ENCODE measurements around the gene ST3GAL6. TPM values are rescaled to one million over a fixed set of nuclear protein-coding genes. Genes with fewer than 3 reads are reported as not detected.

Gene ST3GAL6
- total and polyA plus RNA-seq, 2 of the 13 experiments (the other 11 are each of a cell fraction or from before 2014, with no cell fraction given): 17.5 to 23.2 TPM

DNA sequence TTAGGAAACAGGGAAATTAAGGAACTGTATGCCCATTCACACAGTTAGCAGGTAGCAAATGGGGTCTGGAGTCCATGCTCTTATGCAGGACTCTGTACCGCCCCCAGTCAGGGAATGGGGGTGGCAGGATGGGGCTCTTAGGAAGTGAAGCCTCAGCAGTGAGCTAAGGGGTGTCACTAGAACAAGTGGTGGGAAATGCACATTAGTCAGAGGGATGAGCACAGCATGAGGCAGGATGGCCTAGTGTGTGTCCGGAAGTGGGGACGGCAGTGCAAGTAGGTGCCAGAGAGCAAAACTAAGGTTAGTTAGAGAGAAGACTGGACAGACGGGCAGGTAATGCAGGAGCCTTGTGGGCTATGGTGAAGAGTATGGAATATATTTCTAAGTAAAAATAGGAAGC lies 60.7 kb downstream of the ST3GAL6 start (continued):
- TF ChIP-seq, protein P1, sequence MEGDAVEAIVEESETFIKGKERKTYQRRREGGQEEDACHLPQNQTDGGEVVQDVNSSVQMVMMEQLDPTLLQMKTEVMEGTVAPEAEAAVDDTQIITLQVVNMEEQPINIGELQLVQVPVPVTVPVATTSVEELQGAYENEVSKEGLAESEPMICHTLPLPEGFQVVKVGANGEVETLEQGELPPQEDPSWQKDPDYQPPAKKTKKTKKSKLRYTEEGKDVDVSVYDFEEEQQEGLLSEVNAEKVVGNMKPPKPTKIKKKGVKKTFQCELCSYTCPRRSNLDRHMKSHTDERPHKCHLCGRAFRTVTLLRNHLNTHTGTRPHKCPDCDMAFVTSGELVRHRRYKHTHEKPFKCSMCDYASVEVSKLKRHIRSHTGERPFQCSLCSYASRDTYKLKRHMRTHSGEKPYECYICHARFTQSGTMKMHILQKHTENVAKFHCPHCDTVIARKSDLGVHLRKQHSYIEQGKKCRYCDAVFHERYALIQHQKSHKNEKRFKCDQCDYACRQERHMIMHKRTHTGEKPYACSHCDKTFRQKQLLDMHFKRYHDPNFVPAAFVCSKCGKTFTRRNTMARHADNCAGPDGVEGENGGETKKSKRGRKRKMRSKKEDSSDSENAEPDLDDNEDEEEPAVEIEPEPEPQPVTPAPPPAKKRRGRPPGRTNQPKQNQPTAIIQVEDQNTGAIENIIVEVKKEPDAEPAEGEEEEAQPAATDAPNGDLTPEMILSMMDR (CRISPR knock-in tag; IDR thresholded peaks at IDR 0.05): no peak
- no peak for TF ChIP-seq ONECUT2 (CRISPR knock-in tag; IDR thresholded peaks at IDR 0.05)
- TF ChIP-seq NPAS2 (CRISPR knock-in tag; IDR thresholded peaks at IDR 0.05; ENCODE audit: borderline replicate concordance): no peak
- TF ChIP-seq, protein P2, sequence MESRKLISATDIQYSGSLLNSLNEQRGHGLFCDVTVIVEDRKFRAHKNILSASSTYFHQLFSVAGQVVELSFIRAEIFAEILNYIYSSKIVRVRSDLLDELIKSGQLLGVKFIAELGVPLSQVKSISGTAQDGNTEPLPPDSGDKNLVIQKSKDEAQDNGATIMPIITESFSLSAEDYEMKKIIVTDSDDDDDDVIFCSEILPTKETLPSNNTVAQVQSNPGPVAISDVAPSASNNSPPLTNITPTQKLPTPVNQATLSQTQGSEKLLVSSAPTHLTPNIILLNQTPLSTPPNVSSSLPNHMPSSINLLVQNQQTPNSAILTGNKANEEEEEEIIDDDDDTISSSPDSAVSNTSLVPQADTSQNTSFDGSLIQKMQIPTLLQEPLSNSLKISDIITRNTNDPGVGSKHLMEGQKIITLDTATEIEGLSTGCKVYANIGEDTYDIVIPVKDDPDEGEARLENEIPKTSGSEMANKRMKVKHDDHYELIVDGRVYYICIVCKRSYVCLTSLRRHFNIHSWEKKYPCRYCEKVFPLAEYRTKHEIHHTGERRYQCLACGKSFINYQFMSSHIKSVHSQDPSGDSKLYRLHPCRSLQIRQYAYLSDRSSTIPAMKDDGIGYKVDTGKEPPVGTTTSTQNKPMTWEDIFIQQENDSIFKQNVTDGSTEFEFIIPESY (CRISPR knock-in tag; IDR thresholded peaks at IDR 0.05): no peak

DNA sequence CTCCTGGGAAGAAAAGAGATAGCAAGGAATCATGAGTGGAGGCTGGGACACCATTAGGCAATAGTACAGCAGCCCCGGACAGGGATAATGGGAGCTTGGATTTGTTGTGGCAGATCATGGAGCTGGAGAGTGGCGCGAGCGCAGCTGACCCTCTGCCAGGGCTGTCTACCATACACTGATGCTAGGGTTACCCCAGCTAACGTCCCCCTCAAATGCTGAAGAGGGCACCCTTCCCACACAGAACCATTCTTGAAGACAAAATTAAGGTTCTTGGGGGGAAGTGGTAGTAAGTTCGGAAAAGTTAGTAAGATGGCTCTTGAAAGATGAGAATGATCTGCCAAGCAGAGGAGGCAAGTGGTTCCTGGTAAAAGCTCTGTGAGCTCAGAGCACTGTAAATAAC lies 61.1 kb downstream of the ST3GAL6 start:
- DNase-seq (ENCODE audit: low spot score) (no peak), ATAC-seq (no peak), FAIRE-seq (no peak)
- intact Hi-C loops (cut with micrococcal nuclease; ENCODE audit: unreplicated experiment): no loop called here
- Histone ChIP-seq H3K9ac (ENCODE audit: insufficient read depth, low read depth, low read length) (no peak overlapping the region), H3K4me2 (ENCODE audit: low read depth, low read length) (no peak overlapping the region), H3K9me3 (ENCODE audit: low read length) (no peaks in the 10 kb centered on the region), H3K4me1 (ENCODE audit: insufficient read depth, low read length) (no peaks in the 10 kb centered on the region), H3K79me2 (ENCODE audit: insufficient read depth, low read length) (no peaks in the 10 kb centered on the region), H2AFZ (ENCODE audit: low read length) (no peak overlapping the region), H3K27me3 (ENCODE audit: control insufficient read depth in 1 of 2, insufficient read depth in 2 of 2, low read length in 2 of 2) (no peaks in the 10 kb centered on the region), H3K4me3 (replicated peaks in 1 of 3; ENCODE audit: insufficient read depth in 1 of 3, low read depth in 2 of 3, low read length in 3 of 3) (no peak overlapping the region), H4K20me1 (ENCODE audit: insufficient read depth, low read length) (no peaks in the 10 kb centered on the region), H3K27ac (ENCODE audit: extremely low read length, insufficient read depth, low read length) (no peak overlapping the region), H3K36me3 (replicated peaks in 1 of 2; ENCODE audit: control insufficient read depth in 1 of 2, insufficient read depth in 2 of 2, low read length in 2 of 2) (peaks cover 3 to 7% of the 10 kb centered on the region in 2 experiments; a peak in 2 of 5 replicates)
- ChIA-PET CTCF (ENCODE audit: low intra/inter-chr PET ratio, low total read pairs) (no interaction called here), POLR2A (no interaction called here)
- 92% methylated on average over 6 of the region's 6 CpGs for WGBS (ENCODE audit: low lambda C conversion rate)
- in situ Hi-C loops (cut with HindIII; ENCODE audit: extremely low pct_ligation_motif_present, low pct_unique_long_range_greater_than_20kb): no loop called here
- TF ChIP-seq STAG1 (CRISPR knock-in tag; IDR thresholded peaks at IDR 0.05): peak; percentile 23; the same call in 1 of the 2 replicates
- TF ChIP-seq, protein P1 (CRISPR knock-in tag; IDR thresholded peaks at IDR 0.05): 0 out of 2 replicates have a peak, but pooled peaks have one; percentile 4
- TF ChIP-seq, protein P3, sequence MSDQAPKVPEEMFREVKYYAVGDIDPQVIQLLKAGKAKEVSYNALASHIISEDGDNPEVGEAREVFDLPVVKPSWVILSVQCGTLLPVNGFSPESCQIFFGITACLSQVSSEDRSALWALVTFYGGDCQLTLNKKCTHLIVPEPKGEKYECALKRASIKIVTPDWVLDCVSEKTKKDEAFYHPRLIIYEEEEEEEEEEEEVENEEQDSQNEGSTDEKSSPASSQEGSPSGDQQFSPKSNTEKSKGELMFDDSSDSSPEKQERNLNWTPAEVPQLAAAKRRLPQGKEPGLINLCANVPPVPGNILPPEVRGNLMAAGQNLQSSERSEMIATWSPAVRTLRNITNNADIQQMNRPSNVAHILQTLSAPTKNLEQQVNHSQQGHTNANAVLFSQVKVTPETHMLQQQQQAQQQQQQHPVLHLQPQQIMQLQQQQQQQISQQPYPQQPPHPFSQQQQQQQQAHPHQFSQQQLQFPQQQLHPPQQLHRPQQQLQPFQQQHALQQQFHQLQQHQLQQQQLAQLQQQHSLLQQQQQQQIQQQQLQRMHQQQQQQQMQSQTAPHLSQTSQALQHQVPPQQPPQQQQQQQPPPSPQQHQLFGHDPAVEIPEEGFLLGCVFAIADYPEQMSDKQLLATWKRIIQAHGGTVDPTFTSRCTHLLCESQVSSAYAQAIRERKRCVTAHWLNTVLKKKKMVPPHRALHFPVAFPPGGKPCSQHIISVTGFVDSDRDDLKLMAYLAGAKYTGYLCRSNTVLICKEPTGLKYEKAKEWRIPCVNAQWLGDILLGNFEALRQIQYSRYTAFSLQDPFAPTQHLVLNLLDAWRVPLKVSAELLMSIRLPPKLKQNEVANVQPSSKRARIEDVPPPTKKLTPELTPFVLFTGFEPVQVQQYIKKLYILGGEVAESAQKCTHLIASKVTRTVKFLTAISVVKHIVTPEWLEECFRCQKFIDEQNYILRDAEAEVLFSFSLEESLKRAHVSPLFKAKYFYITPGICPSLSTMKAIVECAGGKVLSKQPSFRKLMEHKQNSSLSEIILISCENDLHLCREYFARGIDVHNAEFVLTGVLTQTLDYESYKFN (CRISPR knock-in tag; conservative IDR thresholded peaks at IDR 0.05): no peak
- BruUV-seq (replicated peaks): no TSS peak
